HCT116 (cell line): ENCODE results near the gene USP47. TPM values are rescaled to one million over a fixed set of nuclear protein-coding genes. Genes with fewer than 3 reads are reported as not detected.

Experiments
- ATAC-seq: fragments of 200-7000 bp; cut with Tn5 transposase; 2 replicates; pipeline ENCODE4 v1.9.1; 2020; ENCODE audit warnings: mild to moderate bottlenecking, moderate library complexity
- BruUV-seq: library from RNA; stranded (reverse); fragments of 400-500 nt; replicated peaks from 2 replicates; lab custom pipeline; 2021; lab: Mats Ljungman, UMichigan
- CTCF ChIA-PET: fragments of 300-600 bp; sonication (Branson Sonifier 250); formaldehyde crosslinking; loops from one replicate; lab custom pipeline; 2021; ENCODE audit warnings: antibody characterized with exemption; lab: Charles Lee
- POLR2A ChIA-PET: fragments of 300-600, 350-600 bp; sonication (Branson Sonifier 250); formaldehyde crosslinking; loops from one replicate; lab custom pipeline; 2021; ENCODE audit warnings: antibody characterized with exemption; lab: Charles Lee
- RAD21 ChIA-PET, 2 experiments: fragments of 300-600 bp; sonication (Branson Sonifier 250); formaldehyde crosslinking; loops; one replicate each; lab custom pipeline; 2023; ENCODE audit warnings: low total read pairs in 2 of 2; ENCODE audit not compliant: uncharacterized antibody in 2 of 2, unreplicated experiment in 2 of 2, low non-redundant PET in 1 of 2; lab: Charles Lee
- DNase-seq: peaks from one replicate; pipeline ENCODE4 v3.0.0-alpha.2; 2010; ENCODE audit warnings: low read depth, low spot score
- H2AFZ ChIP-seq: fragments of 200-600 bp; shearing (Covaris generic), sonication (generic); 2 replicates; pipeline ENCODE4 v1.6.1; 2017; ENCODE audit warnings: low read depth, mixed run types, mixed read lengths, antibody characterized with exemption, low read length; ENCODE audit not compliant: poor library complexity, severe bottlenecking
- H3K27ac ChIP-seq: 2 replicates; pipeline ENCODE4 v1.5.1; 2012; ENCODE audit warnings: low read depth, low read length
- H3K27me3 ChIP-seq: fragments of 200-600 bp; sonication (generic); 2 replicates; pipeline ENCODE4 v1.6.1; 2016; ENCODE audit warnings: mixed run types, low read length, mixed read lengths; ENCODE audit not compliant: insufficient read depth
- H3K36me3 ChIP-seq, 2 experiments: fragments of 200-500 bp in 1 of 2; fragments of 200-600 bp in 1 of 2; sonication (Bioruptor generic) in 1 of 2; sonication (generic) in 1 of 2; 2 replicates each; pipeline versions ENCODE4 v1.5.1 to v1.6.1; 2014 to 2016; ENCODE audit warnings: low read length in 2 of 2, inconsistent platforms in 1 of 2, mixed read lengths in 1 of 2, mixed run types in 1 of 2; ENCODE audit not compliant: insufficient read depth in 2 of 2, control insufficient read depth in 1 of 2
- H3K4me1 ChIP-seq, 2 experiments: fragments of 200-600 bp in 1 of 2; sonication (generic) in 1 of 2; 2 replicates each; pipeline versions ENCODE4 v1.5.1 to v1.6.1; 2012 to 2017; ENCODE audit warnings: low read length in 2 of 2, inconsistent platforms in 1 of 2, mild to moderate bottlenecking in 1 of 2, mixed read lengths in 1 of 2, mixed run types in 1 of 2, moderate library complexity in 1 of 2; ENCODE audit not compliant: insufficient read depth in 2 of 2, control insufficient read depth in 1 of 2
- H3K4me2 ChIP-seq: fragments of 200-600 bp; sonication (generic); 2 replicates; pipeline ENCODE4 v1.6.1; 2017; ENCODE audit warnings: mixed run types, low read length, mixed read lengths
- H3K4me3 ChIP-seq, 2 experiments: fragments of 200-600 bp in 1 of 2; sonication (generic) in 1 of 2; replicated peaks in 1 of 2; 2 replicates each; pipeline ENCODE4 v1.5.1; 2011 to 2016; ENCODE audit warnings: low read length in 2 of 2, control low read depth in 1 of 2, low read depth in 1 of 2, mild to moderate bottlenecking in 1 of 2, mixed read lengths in 1 of 2, mixed run types in 1 of 2
- H3K79me2 ChIP-seq: fragments of 200-600 bp; sonication (generic); 2 replicates; pipeline ENCODE4 v1.6.1; 2017; ENCODE audit warnings: mild to moderate bottlenecking, mixed run types, low read length, moderate library complexity, mixed read lengths; ENCODE audit not compliant: insufficient read depth
- H3K9ac ChIP-seq: fragments of 200-600 bp; sonication (generic); 2 replicates; pipeline ENCODE4 v1.6.1; 2016; ENCODE audit warnings: low read length, mixed read lengths
- H3K9me2 ChIP-seq: fragments of 200-600 bp; sonication (generic), shearing (Covaris generic); 2 replicates; pipeline ENCODE4 v1.6.1; 2017; ENCODE audit warnings: mixed run types, mild to moderate bottlenecking, moderate library complexity; ENCODE audit not compliant: insufficient read depth
- H3K9me3 ChIP-seq, 2 experiments: fragments of 200-500 bp in 1 of 2; fragments of 200-600 bp in 1 of 2; sonication (Bioruptor generic) in 1 of 2; sonication (generic) in 1 of 2; 2 replicates each; pipeline ENCODE4 v1.6.1; 2014 to 2017; ENCODE audit warnings: low read length in 2 of 2, mixed read lengths in 2 of 2, inconsistent platforms in 1 of 2, low read depth in 1 of 2, mild to moderate bottlenecking in 1 of 2, mixed run types in 1 of 2, moderate library complexity in 1 of 2; ENCODE audit not compliant: control insufficient read depth in 1 of 2, insufficient read depth in 1 of 2
- H4K20me1 ChIP-seq: fragments of 200-600 bp; sonication (generic), shearing (Covaris generic); 2 replicates; pipeline ENCODE4 v1.6.1; 2017; ENCODE audit warnings: mixed run types, mild to moderate bottlenecking, moderate library complexity; ENCODE audit not compliant: insufficient read depth
- CBX3 ChIP-seq: IDR thresholded peaks from 2 replicates; pipeline ENCODE4 v1.6.1; 2012; ENCODE audit warnings: low read depth
- EGR1 ChIP-seq: IDR thresholded peaks from 2 replicates; pipeline ENCODE4 v1.6.1; 2012; ENCODE audit warnings: low read depth
- EZH2 ChIP-seq: fragments of 200-600 bp; sonication (generic); IDR thresholded peaks from 2 replicates; pipeline ENCODE4 v1.6.1; 2017; ENCODE audit warnings: antibody characterized with exemption, mixed run types
- JUND ChIP-seq: IDR thresholded peaks from 2 replicates; pipeline ENCODE4 v1.6.1; 2012
- POLR2A ChIP-seq: IDR thresholded peaks from 2 replicates; pipeline ENCODE4 v1.7.0; 2011; ENCODE audit warnings: borderline replicate concordance; ENCODE audit not compliant: insufficient read depth, insufficient read length; ENCODE audit errors: extremely low read depth
- SIN3A ChIP-seq: IDR thresholded peaks from 2 replicates; pipeline ENCODE4 v1.6.1; 2012; ENCODE audit warnings: low read depth
- TCF7L2 ChIP-seq: IDR thresholded peaks from 2 replicates; pipeline ENCODE4 v1.7.0; 2011; ENCODE audit warnings: borderline replicate concordance, inconsistent platforms; ENCODE audit not compliant: insufficient read depth, insufficient read length; ENCODE audit errors: extremely low read depth
- YY1 ChIP-seq: IDR thresholded peaks from 2 replicates; pipeline ENCODE4 v1.6.1; 2011; ENCODE audit warnings: low read length, low read depth, moderate library complexity, mild to moderate bottlenecking; ENCODE audit not compliant: insufficient replicate concordance; ENCODE audit errors: extremely low read depth
- ZFX ChIP-seq: fragments of 450-650 bp; IDR thresholded peaks from 2 replicates; pipeline ENCODE4 v1.6.1; 2017
- intact Hi-C: fragments of 100-400 bp; cut with micrococcal nuclease; formaldehyde crosslinking; loops from 2 replicates; pipeline ENCODE4 v1.10.0; 2022
- total RNA-seq: library from RNA; stranded (reverse); gene quantifications from one replicate; pipeline ENCODE4 v1.2.1, GENCODE V29; 2021; ENCODE audit not compliant: unreplicated experiment
- TF ChIP-seq, protein P1 (sequence below): IDR thresholded peaks from 2 replicates; pipeline ENCODE4 v1.6.1; 2011; ENCODE audit warnings: mild to moderate bottlenecking, low read length, moderate library complexity; ENCODE audit not compliant: insufficient replicate concordance; ENCODE audit errors: extremely low read depth
- TF ChIP-seq, protein P2 (sequence below): IDR thresholded peaks from 2 replicates; pipeline ENCODE4 v1.6.1; 2012
- TF ChIP-seq, protein P3 (sequence below): IDR thresholded peaks from 2 replicates; pipeline ENCODE4 v1.6.1; 2012; ENCODE audit warnings: low read depth
- TF ChIP-seq, protein P4 (sequence below), 3 experiments: fragments of 200-600 bp in 1 of 3; sonication (generic) in 1 of 3; IDR thresholded peaks in 2 of 3; conservative IDR thresholded peaks in 1 of 3; 2 replicates each; pipeline ENCODE4 v1.5.1; 2012 to 2017; ENCODE audit warnings: low read depth in 2 of 3, low read length in 2 of 3, antibody characterized with exemption in 1 of 3, borderline replicate concordance in 1 of 3, control low read depth in 1 of 3, mild to moderate bottlenecking in 1 of 3, mixed read lengths in 1 of 3, mixed run types in 1 of 3, moderate library complexity in 1 of 3; ENCODE audit not compliant: insufficient read depth in 1 of 3

Gene USP47
- total RNA-seq, 1 experiment from 2014 or later = 18.9 TPM

DNA sequence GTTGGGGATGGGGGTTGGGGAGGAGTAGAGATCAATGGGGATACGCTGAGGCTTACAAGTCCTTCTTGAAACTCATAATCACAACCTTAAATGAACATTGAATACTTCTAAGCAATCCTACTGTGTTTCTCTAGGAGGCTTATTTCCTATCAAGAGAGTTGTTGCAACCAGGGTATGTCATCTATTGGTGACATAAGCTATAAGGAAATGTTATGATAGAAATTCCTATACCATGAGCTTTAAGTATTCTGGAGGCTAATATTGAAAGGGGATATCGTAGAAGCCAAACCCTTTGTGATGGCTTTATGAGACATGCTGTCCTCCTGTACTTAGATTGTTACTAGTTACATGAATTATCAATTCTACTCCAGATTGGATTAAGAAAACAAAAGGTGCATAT is 93.8 kb downstream of the USP47 start:
- CTCF ChIA-PET = no interaction called here
- no peak for ATAC-seq
- no peak overlapping the region for H3K4me3 ChIP-seq
- RAD21 ChIA-PET = no interaction called here
- no peaks in the 10 kb centered on the region for H3K4me1 ChIP-seq
- no peak overlapping the region for H3K4me2 ChIP-seq
- POLR2A ChIA-PET = no interaction called here
- no TSS peak for BruUV-seq
- no peaks in the 10 kb centered on the region for H3K9me3 ChIP-seq
- no peak overlapping the region for H3K9ac ChIP-seq
- intact Hi-C loops = no loop called here
- no peak overlapping the region for H3K27ac ChIP-seq
- H3K9me2 ChIP-seq = no peaks in the 10 kb centered on the region
- no peak for DNase-seq
- no peak for TF ChIP-seq SIN3A
- no peak for TF ChIP-seq CBX3
- TF ChIP-seq JUND = no peak
- no peak for TF ChIP-seq TCF7L2
- TF ChIP-seq, protein P1, sequence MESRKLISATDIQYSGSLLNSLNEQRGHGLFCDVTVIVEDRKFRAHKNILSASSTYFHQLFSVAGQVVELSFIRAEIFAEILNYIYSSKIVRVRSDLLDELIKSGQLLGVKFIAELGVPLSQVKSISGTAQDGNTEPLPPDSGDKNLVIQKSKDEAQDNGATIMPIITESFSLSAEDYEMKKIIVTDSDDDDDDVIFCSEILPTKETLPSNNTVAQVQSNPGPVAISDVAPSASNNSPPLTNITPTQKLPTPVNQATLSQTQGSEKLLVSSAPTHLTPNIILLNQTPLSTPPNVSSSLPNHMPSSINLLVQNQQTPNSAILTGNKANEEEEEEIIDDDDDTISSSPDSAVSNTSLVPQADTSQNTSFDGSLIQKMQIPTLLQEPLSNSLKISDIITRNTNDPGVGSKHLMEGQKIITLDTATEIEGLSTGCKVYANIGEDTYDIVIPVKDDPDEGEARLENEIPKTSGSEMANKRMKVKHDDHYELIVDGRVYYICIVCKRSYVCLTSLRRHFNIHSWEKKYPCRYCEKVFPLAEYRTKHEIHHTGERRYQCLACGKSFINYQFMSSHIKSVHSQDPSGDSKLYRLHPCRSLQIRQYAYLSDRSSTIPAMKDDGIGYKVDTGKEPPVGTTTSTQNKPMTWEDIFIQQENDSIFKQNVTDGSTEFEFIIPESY = no peak
- TF ChIP-seq, all 23 proteins: peak for 0
- Histone ChIP-seq H3K36me3 (peaks cover 5 to 15% of the 10 kb centered on the region in 2 experiments; a peak in 2 of 4 replicates), H3K27me3 (no peaks in the 10 kb centered on the region), H2AFZ (no peak overlapping the region), H3K79me2 (no peaks in the 10 kb centered on the region), H4K20me1 (no peaks in the 10 kb centered on the region)

DNA sequence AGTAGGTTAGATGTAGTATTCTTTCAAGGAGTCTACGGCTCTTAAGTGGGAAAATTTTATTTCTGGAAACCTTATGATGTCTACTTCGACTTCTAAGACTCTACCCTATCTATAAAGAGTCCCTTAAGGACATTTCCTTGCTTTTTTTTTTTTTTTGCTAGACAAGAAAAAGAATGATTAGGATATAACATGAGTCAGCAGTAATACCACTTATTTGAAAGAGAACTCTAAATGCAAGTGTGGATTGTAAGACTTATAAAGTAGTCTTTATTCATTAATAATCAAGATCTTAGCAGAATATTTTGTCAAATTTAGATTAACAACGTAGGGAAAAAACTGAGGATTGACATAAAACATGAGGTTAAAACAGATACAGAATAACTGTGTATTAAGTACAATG is 95.7 kb downstream of the USP47 start:
- Histone ChIP-seq H3K4me1 (no peaks in the 10 kb centered on the region), H3K9me2 (no peaks in the 10 kb centered on the region), H4K20me1 (no peaks in the 10 kb centered on the region), H3K4me2 (no peak overlapping the region), H3K9ac (no peak overlapping the region), H3K4me3 (no peak overlapping the region), H3K79me2 (no peaks in the 10 kb centered on the region), H3K27me3 (no peaks in the 10 kb centered on the region), H3K36me3 (peaks cover 9 to 10% of the 10 kb centered on the region in 2 experiments; a peak in 3 of 4 replicates), H3K27ac (no peak overlapping the region), H2AFZ (no peak overlapping the region), H3K9me3 (no peaks in the 10 kb centered on the region)
- POLR2A ChIA-PET = no interaction called here
- ATAC-seq (no peak), DNase-seq (no peak)
- CTCF ChIA-PET = no interaction called here
- intact Hi-C loops = no loop called here
- RAD21 ChIA-PET = no interaction called here
- no TSS peak for BruUV-seq
- TF ChIP-seq, protein P2, sequence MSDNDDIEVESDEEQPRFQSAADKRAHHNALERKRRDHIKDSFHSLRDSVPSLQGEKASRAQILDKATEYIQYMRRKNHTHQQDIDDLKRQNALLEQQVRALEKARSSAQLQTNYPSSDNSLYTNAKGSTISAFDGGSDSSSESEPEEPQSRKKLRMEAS = no peak
- TF ChIP-seq, protein P3, sequence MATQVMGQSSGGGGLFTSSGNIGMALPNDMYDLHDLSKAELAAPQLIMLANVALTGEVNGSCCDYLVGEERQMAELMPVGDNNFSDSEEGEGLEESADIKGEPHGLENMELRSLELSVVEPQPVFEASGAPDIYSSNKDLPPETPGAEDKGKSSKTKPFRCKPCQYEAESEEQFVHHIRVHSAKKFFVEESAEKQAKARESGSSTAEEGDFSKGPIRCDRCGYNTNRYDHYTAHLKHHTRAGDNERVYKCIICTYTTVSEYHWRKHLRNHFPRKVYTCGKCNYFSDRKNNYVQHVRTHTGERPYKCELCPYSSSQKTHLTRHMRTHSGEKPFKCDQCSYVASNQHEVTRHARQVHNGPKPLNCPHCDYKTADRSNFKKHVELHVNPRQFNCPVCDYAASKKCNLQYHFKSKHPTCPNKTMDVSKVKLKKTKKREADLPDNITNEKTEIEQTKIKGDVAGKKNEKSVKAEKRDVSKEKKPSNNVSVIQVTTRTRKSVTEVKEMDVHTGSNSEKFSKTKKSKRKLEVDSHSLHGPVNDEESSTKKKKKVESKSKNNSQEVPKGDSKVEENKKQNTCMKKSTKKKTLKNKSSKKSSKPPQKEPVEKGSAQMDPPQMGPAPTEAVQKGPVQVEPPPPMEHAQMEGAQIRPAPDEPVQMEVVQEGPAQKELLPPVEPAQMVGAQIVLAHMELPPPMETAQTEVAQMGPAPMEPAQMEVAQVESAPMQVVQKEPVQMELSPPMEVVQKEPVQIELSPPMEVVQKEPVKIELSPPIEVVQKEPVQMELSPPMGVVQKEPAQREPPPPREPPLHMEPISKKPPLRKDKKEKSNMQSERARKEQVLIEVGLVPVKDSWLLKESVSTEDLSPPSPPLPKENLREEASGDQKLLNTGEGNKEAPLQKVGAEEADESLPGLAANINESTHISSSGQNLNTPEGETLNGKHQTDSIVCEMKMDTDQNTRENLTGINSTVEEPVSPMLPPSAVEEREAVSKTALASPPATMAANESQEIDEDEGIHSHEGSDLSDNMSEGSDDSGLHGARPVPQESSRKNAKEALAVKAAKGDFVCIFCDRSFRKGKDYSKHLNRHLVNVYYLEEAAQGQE = no peak
- no peak for TF ChIP-seq EGR1
- no peak for TF ChIP-seq SIN3A
- TF ChIP-seq, protein P4, sequence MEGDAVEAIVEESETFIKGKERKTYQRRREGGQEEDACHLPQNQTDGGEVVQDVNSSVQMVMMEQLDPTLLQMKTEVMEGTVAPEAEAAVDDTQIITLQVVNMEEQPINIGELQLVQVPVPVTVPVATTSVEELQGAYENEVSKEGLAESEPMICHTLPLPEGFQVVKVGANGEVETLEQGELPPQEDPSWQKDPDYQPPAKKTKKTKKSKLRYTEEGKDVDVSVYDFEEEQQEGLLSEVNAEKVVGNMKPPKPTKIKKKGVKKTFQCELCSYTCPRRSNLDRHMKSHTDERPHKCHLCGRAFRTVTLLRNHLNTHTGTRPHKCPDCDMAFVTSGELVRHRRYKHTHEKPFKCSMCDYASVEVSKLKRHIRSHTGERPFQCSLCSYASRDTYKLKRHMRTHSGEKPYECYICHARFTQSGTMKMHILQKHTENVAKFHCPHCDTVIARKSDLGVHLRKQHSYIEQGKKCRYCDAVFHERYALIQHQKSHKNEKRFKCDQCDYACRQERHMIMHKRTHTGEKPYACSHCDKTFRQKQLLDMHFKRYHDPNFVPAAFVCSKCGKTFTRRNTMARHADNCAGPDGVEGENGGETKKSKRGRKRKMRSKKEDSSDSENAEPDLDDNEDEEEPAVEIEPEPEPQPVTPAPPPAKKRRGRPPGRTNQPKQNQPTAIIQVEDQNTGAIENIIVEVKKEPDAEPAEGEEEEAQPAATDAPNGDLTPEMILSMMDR (IDR thresholded peaks at IDR 0.05 in 2 of 3, conservative IDR thresholded peaks at IDR 0.05 in 1 of 3; ENCODE audit: borderline replicate concordance in 1 of 3, insufficient read depth in 1 of 3, low read depth in 2 of 3, low read length in 2 of 3) = no peak
- TF ChIP-seq YY1 = no peak
- TF ChIP-seq EZH2 = no peak
- no peak for TF ChIP-seq ZFX
- TF ChIP-seq POLR2A = no peak
